GM21529 (cell line): Measurements from ENCODE around the gene SLC16A9.
"Not testable (repeated sequence)": the region's sequence is repeated elsewhere in the genome, so short reads cannot be mapped to it uniquely, and the experiment has no call there.

Source experiments
- ATAC-seq: cut with Tn5 transposase; IDR thresholded peaks from one replicate; pipeline ENCODE4 v1.9.1; 2021; ENCODE audit not compliant: unreplicated experiment

The SLC16A9 gene

GRCh38 chr10:59677253-59677831 is 32.3 kb downstream of the SLC16A9 start:
- no peak for ATAC-seq

DNA sequence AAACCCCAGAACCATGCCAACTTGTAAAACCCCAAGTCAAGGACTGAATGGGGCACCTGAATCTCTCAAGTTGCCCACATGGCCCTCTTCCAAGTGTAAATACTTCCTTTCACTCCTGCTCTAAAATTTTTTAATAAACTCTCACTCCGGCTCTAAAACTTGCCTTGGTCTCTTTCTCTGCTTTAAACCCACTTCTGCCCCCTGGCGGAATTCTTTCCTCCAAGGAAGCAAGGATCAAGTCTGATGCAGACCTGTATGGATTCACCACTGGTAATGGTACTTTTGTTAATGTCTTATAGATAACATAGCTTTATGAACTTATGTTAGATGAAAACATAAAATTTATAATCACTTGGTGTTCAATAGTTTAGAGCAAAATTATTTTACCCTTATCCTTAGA is 33.8 kb downstream of the SLC16A9 start:
- no peak for ATAC-seq

DNA sequence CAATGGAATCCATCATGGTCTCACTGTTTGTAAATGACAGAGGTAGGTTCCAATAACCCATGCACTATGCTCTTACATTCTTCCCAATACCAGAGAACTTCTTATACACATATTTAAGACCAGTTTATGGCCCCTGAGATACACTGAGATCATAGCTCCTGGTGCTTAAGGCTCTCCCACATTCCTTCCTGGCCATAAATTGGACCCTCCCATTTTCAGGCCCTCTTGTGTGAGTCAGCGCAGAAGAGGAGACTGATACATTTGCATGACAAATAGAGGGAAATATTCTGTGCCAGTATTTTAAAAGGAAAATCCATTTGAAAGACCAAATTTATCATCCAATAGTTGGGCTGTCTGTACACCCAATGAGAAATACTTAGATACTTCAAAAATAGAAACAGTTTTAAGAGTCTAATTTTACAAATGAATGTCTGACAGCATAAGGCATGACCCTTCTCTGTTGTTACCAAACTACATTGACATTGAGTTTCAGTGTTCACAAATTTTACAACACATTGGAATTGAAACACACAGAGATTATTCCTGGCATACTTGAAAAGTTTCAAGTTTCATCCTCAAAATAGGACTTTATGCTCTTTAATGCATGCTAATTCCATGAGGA is 35.3 kb downstream of the SLC16A9 start:
- ATAC-seq, result no peak

GRCh38 chr10:59672150-59672875 is 37.3 kb downstream of the SLC16A9 start:
- ATAC-seq, result peak; percentile 44

DNA sequence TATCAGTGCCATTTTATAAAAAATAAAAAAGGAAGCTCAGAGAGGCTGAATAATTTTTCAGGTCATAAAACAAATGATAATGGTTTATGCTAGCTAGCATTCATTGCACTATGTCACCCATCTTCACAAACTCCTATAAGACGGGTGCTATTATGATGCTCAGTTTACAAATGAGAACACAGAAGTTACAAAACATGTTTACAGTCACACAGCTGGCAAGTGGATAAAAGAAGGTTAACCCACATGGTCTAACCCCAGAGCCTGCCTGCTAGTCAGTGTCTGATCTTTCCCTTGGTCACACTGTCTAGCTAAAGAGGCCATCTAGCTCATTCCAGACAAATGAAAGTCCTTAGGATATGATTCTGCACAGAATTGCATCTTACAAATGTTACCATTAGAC is 39.4 kb downstream of the SLC16A9 start:
- ATAC-seq, result no peak

GRCh38 chr10:59668096-59668495 is 41.6 kb downstream of the SLC16A9 start:
- ATAC-seq, result no peak

GRCh38 chr10:59666310-59666709 is 43.3 kb downstream of the SLC16A9 start:
- no peak for ATAC-seq

DNA sequence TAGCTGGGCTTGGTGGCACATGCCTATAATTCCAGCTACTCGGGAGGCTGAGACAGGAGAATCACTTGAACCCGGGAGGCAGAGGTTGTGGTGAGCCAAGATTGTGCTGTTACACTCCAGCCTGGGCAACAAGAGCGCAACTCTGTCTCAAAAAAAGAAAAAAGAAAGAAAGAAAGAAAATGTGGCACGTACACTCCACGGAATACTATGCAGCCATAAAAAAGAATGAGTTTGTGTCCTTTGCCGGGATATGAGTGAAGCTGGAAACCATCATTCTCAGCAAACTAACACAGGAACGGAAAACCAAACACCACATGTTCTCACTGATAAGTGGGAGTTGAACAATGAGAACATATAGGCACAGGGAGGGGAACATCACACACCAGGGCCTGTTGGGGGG is 46.4 kb downstream of the SLC16A9 start:
- not testable (repeated sequence) for ATAC-seq

GRCh38 chr10:59657724-59658123 is 51.9 kb downstream of the SLC16A9 start:
- no peak for ATAC-seq

DNA sequence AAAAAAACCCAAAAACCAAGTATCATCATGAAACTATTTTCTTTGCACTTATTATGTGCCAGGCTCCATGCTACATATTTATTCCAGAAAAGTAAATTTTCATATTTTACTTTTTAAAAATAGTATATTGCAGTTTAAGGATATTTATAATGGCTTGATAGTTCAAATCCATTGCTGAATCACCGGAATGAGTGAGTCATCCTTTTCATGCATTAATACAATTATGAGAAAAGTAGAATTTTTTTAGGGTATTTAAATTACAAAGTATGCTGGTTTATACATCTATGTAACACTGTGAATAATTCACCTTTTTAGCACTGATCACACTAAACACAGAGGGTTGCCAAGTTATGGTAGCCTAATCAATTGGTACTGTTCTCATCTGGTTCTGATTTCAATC is 54.3 kb downstream of the SLC16A9 start:
- no peak for ATAC-seq

GRCh38 chr10:59654007-59654406 is 55.6 kb downstream of the SLC16A9 start:
- peak; percentile 62 for ATAC-seq

- ATAC-seq, result no peak
These were observed 57.7 kb downstream of the SLC16A9 start for GRCh38 chr10:59651902-59652301.

DNA sequence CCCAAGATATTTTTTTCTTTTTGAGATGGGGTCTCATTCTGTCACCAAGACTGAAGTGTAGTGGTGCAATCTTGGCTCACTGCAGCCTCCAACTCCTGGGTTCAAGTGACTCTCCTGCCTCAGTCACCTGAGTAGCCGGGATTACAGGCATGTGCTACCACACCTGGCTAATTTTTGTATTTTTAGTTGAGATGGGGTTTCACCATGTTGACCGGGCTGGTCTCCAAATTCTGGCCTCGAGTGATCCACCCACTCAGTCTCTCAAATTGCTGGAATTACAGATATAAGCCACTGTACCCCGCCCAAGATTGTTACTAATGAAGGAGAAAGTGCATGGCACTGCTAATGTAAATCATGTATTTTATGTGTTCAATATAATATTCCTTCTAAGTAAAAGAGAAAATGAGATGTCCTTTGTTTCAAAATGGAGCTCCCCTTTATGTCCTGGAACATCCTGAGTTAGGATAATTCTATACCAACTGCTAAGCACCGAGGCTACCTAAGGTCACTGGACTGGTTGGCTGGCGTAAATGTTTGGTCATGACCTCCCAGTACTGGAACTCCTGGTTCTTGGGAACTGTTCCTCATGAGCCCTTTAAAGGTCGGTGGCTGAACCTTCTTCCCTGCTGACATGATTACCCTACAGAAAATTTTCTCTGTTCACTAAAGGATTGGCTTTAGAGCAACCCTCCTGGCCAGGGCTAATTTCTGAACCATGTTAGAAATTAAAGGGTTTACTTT is 59.9 kb downstream of the SLC16A9 start:
- no peak for ATAC-seq

- ATAC-seq, result no peak
These were observed 60.9 kb downstream of the SLC16A9 start for GRCh38 chr10:59648711-59649201.

DNA sequence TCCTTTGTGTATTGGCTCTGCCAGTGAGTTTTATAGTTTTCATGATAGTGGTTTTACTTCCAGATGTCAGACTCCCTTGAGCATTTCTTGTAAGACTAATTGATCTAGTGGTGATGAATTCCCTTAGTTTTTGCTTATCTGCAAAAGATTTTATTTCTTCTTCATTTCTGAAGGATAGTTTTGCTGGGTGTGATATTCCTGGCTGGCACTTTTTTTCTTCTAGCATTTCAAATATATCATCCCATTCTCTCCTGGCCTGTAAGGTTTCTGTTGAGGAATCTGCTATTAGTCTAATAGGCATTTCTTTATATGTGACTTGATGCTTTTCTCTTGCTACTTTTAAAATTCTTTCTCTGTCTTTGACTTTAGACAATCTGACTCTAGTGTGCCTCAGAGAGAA is 64.8 kb downstream of the SLC16A9 start:
- no peak for ATAC-seq

GRCh38 chr10:59641688-59642087 is 68.0 kb downstream of the SLC16A9 start:
- ATAC-seq, result not testable (repeated sequence)

DNA sequence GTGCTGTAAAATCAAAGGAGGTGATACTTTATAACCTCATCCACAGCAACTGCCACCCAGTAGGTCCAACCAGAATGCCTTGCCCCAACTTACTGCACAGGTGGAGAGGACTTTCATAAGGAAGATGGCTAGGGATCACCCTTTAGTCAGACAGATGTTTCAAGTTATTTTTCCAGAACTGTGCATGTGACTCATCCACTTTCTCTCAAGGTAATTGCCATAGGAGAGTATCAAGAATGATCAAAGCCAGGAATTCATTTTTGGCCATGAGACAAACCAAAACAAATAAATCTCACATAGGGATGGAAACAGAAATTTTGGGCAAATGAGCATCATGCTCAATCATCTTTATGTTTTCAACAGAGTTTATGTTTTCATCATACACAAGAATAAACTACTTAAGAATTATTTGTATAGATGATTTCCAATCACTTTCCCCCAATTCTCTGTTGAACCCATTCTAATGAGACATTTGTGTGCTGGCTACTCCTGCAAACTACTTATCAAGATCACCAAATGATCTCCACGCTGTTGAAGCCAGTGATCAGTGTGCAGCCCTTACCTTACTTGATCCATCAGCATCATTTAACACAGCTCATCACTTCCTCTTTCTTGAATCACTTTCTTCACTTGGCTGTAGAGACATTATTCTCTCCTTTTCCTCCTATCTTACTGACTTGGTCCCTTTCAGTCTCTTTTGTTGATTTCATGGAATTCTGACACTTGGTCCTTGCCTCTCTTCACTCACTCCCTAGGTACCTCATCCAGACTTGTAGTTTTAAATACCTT is 74.0 kb downstream of the SLC16A9 start:
- no peak for ATAC-seq

GRCh38 chr10:59634102-59634501 is 75.5 kb downstream of the SLC16A9 start:
- ATAC-seq, result no peak

GRCh38 chr10:59633063-59633462 is 76.6 kb downstream of the SLC16A9 start:
- no peak for ATAC-seq

DNA sequence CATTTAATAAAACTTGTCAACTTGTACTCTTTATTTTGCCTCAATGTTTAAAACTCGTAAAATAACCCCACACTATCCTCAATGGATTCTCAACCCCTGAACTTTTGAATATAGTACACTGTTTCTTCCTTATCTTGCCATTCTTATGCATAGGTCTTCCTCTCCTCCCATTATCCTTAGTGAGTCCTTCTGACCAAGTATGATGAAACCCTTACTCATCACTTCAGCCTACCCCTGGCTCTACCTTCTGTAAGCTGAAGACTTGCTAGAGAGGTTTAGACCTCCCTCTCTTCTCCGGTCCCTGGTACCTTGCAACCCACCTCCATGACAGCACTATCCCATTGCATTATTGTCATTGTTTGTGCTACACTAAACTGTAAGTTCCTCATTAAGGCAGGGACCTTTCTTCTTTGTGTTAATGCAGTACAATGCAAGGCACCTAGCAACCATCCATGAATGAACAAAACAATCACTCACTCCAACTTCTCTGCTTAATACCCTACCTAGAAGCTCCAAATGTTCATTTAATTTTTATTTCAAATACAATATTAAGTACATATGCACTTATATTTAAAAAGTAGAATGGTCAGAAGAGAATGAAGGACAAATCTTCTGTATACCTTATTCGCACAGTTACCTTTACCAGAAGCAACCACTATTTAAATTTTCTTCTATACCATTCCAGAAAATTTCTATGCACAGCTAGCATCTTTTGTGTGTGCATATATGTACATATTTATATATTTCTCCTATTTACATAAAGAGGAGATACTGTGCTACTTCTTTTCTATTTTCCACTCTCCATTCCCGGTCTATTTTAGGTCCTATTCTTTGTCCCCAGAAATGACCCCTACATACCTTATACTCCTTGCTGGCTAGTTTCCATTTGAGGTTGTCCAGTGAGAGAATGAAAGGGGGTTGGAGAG is 77.5 kb downstream of the SLC16A9 start:
- no peak for ATAC-seq
